GM12891 (cell line): ENCODE measurements around the gene RARB.

ENCODE experiments used
- POLR2A ChIP-seq: IDR thresholded peaks from 2 replicates; pipeline ENCODE4 v1.6.1; 2011; ENCODE audit warnings: low read depth, low read length, control low read depth
- POLR2AphosphoS5 ChIP-seq: IDR thresholded peaks from 2 replicates; pipeline ENCODE4 v1.6.1; 2011; ENCODE audit warnings: low read depth, low read length, control low read depth
- SPI1 ChIP-seq: IDR thresholded peaks from 2 replicates; pipeline ENCODE4 v1.6.1; 2011; ENCODE audit warnings: low read depth, low read length, control low read depth
- TAF1 ChIP-seq: IDR thresholded peaks from 2 replicates; pipeline ENCODE4 v1.6.1; 2011; ENCODE audit warnings: low read depth, low read length, control low read depth

- TF ChIP-seq POLR2A (no peak), POLR2AphosphoS5 (no peak), TAF1 (no peak), SPI1 (no peak)
Measured at GRCh38 chr3:25445731-25446130, 17.7 kb downstream of the RARB start.
